Measurements from ENCODE around the gene FADS6.

- TF ChIP-seq MAX (IDR thresholded peaks at IDR 0.05; ENCODE audit: insufficient read depth, insufficient read length) (no peak), CTCF (IDR thresholded peaks at IDR 0.05; ENCODE audit: extremely low read depth in 1 of 2, insufficient read depth in 1 of 2, low read depth in 1 of 2, low read length in 2 of 2) (peak; percentile 60 to 85), POLR2A (IDR thresholded peaks at IDR 0.05; ENCODE audit: low read depth, low read length) (no peak), JUN (IDR thresholded peaks at IDR 0.05; ENCODE audit: borderline replicate concordance, insufficient read depth, insufficient read length, low read depth) (no peak), POLR2AphosphoS5 (IDR thresholded peaks at IDR 0.05; ENCODE audit: insufficient read depth, low read depth, low read length) (no peak)
These were observed 31.1 kb downstream of the FADS6 start for GRCh38 chr17:74862108-74862901.

All from endothelial cell of umbilical vein (primary cell).